Measurements from ENCODE around the gene SPEG.

- no peak for TF ChIP-seq POLR2A (IDR thresholded peaks at IDR 0.05)
- TF ChIP-seq, protein P1, sequence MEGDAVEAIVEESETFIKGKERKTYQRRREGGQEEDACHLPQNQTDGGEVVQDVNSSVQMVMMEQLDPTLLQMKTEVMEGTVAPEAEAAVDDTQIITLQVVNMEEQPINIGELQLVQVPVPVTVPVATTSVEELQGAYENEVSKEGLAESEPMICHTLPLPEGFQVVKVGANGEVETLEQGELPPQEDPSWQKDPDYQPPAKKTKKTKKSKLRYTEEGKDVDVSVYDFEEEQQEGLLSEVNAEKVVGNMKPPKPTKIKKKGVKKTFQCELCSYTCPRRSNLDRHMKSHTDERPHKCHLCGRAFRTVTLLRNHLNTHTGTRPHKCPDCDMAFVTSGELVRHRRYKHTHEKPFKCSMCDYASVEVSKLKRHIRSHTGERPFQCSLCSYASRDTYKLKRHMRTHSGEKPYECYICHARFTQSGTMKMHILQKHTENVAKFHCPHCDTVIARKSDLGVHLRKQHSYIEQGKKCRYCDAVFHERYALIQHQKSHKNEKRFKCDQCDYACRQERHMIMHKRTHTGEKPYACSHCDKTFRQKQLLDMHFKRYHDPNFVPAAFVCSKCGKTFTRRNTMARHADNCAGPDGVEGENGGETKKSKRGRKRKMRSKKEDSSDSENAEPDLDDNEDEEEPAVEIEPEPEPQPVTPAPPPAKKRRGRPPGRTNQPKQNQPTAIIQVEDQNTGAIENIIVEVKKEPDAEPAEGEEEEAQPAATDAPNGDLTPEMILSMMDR (IDR thresholded peaks at IDR 0.05) = no peak
These were observed 25.8 kb downstream of the SPEG start for GRCh38 chr2:219460424-219460926.

All from tibial nerve (tissue), 3 donors.